AG09309 (cell line): ENCODE results near the gene SNX9.
"Not testable (repeated sequence)": the region's sequence is repeated elsewhere in the genome, so short reads cannot be mapped to it uniquely, and the experiment has no call there.

Experiments used
- DNase-seq: peaks from one replicate; pipeline ENCODE4 v3.0.0-alpha.2; 2010; ENCODE audit warnings: low read depth
- H3K4me3 ChIP-seq: 2 replicates; pipeline ENCODE4 v1.5.1; 2011; ENCODE audit warnings: mild to moderate bottlenecking, low read depth, low read length, moderate library complexity; ENCODE audit not compliant: control insufficient read depth
- TF ChIP-seq, protein P1 (sequence below): IDR thresholded peaks from 2 replicates; pipeline ENCODE4 v1.5.1; 2011; ENCODE audit warnings: mild to moderate bottlenecking, low read depth, low read length, inconsistent platforms; ENCODE audit not compliant: insufficient read depth, control insufficient read depth; ENCODE audit errors: missing control alignments

SNX9 gene

DNA sequence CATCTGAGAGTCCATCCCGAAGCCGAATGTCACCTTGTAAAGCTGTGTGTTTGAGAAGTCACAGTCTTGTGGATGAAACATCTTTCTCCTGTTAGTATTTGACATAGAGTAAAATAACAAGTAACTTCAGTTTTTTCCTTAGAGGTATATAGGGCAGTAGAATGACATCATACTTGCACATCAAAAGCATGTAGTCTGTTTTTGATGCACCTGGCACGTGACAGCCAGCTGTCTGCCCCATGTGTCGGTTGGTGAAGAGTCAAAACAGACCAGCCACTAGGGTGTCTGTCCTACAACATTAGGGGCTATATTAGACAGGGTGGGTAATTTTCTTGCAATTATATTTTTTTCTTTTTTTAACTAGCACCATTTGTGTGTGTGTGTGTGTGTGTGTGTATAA lies 70.2 kb downstream of the SNX9 start:
- no peak overlapping the region for H3K4me3 ChIP-seq
- TF ChIP-seq, protein P1, sequence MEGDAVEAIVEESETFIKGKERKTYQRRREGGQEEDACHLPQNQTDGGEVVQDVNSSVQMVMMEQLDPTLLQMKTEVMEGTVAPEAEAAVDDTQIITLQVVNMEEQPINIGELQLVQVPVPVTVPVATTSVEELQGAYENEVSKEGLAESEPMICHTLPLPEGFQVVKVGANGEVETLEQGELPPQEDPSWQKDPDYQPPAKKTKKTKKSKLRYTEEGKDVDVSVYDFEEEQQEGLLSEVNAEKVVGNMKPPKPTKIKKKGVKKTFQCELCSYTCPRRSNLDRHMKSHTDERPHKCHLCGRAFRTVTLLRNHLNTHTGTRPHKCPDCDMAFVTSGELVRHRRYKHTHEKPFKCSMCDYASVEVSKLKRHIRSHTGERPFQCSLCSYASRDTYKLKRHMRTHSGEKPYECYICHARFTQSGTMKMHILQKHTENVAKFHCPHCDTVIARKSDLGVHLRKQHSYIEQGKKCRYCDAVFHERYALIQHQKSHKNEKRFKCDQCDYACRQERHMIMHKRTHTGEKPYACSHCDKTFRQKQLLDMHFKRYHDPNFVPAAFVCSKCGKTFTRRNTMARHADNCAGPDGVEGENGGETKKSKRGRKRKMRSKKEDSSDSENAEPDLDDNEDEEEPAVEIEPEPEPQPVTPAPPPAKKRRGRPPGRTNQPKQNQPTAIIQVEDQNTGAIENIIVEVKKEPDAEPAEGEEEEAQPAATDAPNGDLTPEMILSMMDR, result no peak
- no peak for DNase-seq

DNA sequence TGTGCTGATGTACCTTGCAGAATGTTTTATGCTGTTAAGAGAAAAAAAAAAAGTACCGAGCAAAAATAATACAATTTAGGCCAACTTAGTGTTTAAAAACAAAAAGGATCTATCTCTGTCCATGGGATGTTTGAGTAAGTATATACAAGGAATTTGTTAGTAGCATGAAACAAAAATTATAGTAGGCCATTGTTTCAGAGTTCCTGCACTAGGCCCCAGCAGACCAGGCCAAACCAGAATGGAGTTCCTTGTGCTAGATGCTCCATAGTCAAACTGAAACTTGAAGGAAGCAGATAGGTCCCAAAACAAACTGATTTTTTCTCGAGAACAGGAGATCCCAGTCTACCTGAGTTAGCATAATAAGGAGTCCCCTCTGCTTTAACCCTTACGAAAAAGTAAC lies 72.5 kb downstream of the SNX9 start:
- DNase-seq, result no peak
- TF ChIP-seq, protein P1, result no peak
- no peak overlapping the region for H3K4me3 ChIP-seq

DNA sequence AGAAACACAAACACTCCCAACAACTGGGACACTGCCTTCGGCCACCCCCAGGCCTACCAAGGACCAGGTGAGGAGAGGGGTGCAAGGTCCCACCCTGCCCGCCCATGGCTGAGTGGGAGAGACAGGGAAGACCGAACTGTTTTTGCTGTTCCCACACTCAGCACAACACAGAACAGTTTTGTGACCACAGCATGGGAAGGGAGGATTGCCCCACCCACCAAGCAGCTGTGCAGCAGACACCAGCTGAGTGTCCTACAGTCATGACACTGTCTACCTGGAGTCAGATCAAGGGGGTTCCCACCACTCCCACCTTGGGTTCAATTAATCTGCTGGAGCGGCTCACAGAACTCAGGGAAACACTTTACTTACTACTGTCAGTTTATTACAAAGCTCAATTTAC lies 73.9 kb downstream of the SNX9 start:
- DNase-seq, result no peak
- H3K4me3 ChIP-seq, result no peak overlapping the region
- TF ChIP-seq, protein P1, result no peak

DNA sequence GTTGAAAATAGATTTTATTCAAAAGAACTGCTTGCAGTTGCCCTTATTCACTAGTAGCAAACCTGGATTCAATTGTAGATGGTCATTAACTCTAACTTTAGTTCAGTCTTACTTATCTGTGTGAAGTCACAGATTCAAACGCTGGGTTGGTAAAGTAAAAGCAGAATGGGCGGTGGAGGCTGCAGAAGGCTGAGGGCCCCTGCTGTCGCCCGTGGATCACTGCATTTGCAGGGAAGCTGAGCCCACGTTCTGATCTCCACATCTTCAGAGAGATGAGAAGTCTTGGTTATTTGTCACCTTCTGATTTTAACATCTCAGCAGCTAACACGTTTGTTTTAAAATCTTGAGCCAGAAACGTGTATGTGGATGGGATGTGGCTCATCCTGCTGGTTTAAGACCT lies 75.1 kb downstream of the SNX9 start:
- TF ChIP-seq, protein P1, result no peak
- no peak overlapping the region for H3K4me3 ChIP-seq
- no peak for DNase-seq

DNA sequence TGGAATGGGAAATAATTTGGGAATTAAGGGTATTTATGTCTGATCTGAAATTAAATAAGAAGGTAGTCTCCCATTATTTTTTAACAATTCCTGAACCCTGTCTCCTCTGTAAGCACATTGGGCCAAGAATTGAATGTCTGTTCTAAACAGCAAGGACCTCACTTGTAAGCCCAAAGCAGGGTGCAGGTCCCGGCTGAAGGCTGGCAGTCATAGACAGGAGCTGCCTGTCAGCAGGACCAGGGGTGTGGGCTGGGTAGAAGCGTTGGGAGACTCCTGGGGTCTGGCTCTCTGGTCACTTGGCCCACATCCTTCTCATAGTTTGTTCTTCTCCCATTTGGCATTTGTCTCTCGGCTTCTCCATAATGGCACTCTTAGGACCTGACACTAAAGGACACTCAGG lies 75.6 kb downstream of the SNX9 start:
- DNase-seq, result no peak
- TF ChIP-seq, protein P1, result no peak
- no peak overlapping the region for H3K4me3 ChIP-seq

DNA sequence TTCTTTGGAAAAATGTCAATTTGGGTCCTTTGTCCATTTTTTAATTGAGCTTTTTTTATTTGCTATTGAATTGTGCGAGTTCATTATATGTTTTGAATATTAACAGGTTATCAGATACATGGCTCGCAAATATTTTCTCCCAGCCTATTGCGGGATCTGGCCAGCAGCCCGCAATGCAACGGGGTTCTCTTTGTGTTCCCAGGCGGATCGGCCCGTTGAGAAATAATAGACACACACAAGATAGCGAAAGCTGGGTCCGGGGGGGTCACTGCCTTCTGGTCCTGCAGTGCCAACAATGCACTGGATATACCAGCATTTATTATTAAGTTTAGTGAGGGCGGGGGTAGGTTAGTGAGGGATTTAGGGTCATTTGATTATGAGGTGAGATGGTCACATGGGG lies 77.2 kb downstream of the SNX9 start:
- not testable (repeated sequence) for H3K4me3 ChIP-seq, DNase-seq

DNA sequence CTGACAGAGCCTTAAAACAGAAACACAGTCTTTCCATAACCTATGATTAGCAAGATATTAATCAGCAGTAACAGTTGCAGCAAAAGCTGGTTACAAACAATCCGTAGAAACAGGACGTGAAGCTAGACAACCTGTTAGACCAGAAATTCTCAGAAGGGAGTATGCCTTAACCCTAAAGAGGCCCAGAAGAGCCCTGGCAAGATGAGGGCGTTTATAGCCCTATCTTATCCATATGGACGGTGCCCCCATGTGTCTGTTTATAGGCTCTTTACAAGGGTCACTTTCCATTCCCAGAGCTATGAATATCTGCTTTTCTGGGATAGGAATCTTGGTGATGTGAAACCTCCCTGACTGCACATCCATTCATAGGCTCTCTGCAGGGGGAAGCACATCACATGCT lies 77.7 kb downstream of the SNX9 start:
- not testable (repeated sequence) for DNase-seq, H3K4me3 ChIP-seq

DNA sequence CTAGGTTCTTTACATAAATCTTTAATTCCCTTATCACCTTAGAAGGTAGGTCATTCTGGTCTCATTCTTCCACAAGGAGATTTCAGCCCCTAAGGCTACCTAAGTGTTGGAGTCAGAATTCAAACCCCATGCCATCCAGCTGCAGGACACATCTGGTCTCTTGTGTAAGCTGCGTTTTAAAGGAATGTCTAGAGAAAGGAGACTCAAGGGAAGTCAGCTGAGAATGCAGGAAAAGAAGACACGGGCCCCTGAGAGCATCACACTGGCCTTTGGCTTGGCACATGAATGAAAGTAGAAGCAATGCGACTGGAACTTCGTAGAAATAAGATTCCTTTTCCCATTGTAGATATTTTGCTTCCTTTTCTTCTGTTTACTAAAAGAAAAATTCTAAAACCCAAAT lies 82.0 kb downstream of the SNX9 start:
- TF ChIP-seq, protein P1, result no peak
- no peak overlapping the region for H3K4me3 ChIP-seq
- DNase-seq, result no peak
